Hair follicle dermal papilla cell (primary cell): ENCODE results near the gene ANO1. TPM values are rescaled to one million over a fixed set of nuclear protein-coding genes. Genes with fewer than 3 reads are reported as not detected.

Experiments
- small RNA-seq: library from RNA; depleted of rRNA; stranded (forward); fragments of <200 nt; gene quantifications from one replicate; pipeline ENCODE3, GENCODE V24; 2012
- total RNA-seq: library from RNA; depleted of rRNA; stranded (reverse); fragments of >200 nt; gene quantifications from 2 replicates; pipeline ENCODE4 v1.2.3, GENCODE V29; 2012

The ANO1 gene
- 0.16 and 0.49 TPM in 2 replicates for total RNA-seq

GRCh38 chr11:70078095-70078780 lies at the start of gene ANO1:
TSS of gene ANO1 (plus strand) at chr11:70078317. CDS start at chr11:70078607, 290 bp downstream.

GRCh38 chr11:70202920-70203750 lies 125.0 kb downstream of the ANO1 start, which contains the start of gene FADD:
TSS of gene FADD (plus strand) at chr11:70203296. CDS start at chr11:70203460, 164 bp downstream.

Small RNA genes within 50 kb of the gene (small RNA-seq; reads per million reads assigned to genes)
- gene RNU6-1175P = not detected

Other genes with a start within 250 kb of the ANO1 start
- 29.4 and 30.5 TPM in 2 replicates for gene FADD, start 125.0 kb downstream of the ANO1 start, total RNA-seq
- 51.2 and 53.2 TPM in 2 replicates for gene PPFIA1, start 192.4 kb downstream of the ANO1 start, total RNA-seq